BLaER1 treated with 17β-estradiol and CSF1 and Interleukin-3, amounts not matched to agents 10 nM and 100 nM (cell line): ENCODE results near the gene NUMB.

Experiments
- H3K27ac ChIP-seq, 11 experiments: shearing (Covaris generic); formaldehyde crosslinking; 2 replicates each; pipeline ENCODE4 v1.8.1; 2022
- H3K27me3 ChIP-seq, 11 experiments: shearing (Covaris generic); formaldehyde crosslinking; 2 replicates each; pipeline ENCODE4 v1.8.1; 2022
- H3K36me3 ChIP-seq, 11 experiments: shearing (Covaris generic); formaldehyde crosslinking; 2 replicates each; pipeline ENCODE4 v1.8.1; 2022
- H3K4me1 ChIP-seq, 10 experiments: shearing (Covaris generic); formaldehyde crosslinking; 2 replicates each; pipeline ENCODE4 v1.8.1; 2022
- H3K4me2 ChIP-seq, 11 experiments: shearing (Covaris generic); formaldehyde crosslinking; 2 replicates each; pipeline ENCODE4 v1.8.1; 2022
- H3K4me3 ChIP-seq, 10 experiments: shearing (Covaris generic); formaldehyde crosslinking; 2 replicates each; pipeline ENCODE4 v1.8.1; 2022
- H3K9ac ChIP-seq, 11 experiments: shearing (Covaris generic); formaldehyde crosslinking; 2 replicates each; pipeline ENCODE4 v1.8.1; 2022
- H3K9me3 ChIP-seq, 11 experiments: shearing (Covaris generic); formaldehyde crosslinking; replicated peaks in 1 of 11; 2 replicates each; pipeline ENCODE4 v1.8.1; 2022
- H4K20me1 ChIP-seq, 11 experiments: shearing (Covaris generic); formaldehyde crosslinking; 2 replicates each; pipeline ENCODE4 v1.8.1; 2022
- Cebpa-rat ChIP-seq, 11 experiments: shearing (Covaris generic); IDR thresholded peaks; 2 replicates each; pipeline ENCODE4 v1.8.1; 2022

Gene NUMB

DNA sequence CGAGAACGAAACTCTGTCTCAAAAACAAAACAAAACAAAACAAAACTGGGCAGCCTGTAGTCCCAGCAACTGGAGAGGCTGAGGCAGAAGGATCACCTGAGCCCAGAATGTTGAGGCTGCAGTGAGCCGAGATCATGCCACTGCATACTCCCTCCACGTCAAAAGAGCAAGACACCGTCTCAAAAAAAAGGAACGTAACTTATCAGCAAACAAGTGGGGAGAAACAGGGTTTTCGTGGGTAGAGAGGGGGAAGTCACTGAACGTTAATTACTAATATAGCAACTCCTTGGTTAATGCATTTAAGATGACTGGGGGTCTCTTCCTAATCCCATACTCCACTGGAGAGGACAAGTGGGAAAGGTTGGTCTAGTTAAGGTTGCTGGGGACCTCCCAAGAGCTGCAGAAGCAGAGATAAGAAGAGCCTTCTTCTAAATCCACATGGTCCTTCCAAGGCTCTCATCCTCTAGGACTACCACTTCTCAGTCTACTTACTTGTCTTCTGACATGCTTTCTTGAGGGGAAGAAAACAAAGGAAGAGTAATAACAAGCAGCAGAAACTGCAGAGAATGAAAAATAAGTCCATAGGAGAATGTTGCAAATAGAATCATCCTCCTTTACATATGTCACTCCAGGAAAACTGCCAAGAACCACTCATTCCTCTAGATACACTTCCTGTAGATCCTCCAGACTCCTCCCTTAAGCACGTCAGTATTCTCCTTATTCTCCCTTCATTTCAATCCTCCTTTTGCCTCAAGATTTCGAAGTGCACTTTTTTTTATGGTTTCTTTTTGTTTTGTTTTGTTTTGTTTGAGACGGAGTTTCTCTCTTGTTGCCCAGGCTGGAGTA is 5.8 kb downstream of the NUMB start:
- Histone ChIP-seq H3K9me3 (no peaks in the 10 kb centered on the region), H3K4me2 (peak overlapping the region; percentile 26 to 99 (median 56); a peak in 21 of 22 replicates), H3K4me1 (peaks cover 32 to 66% (median 47%) of the 10 kb centered on the region in 10 experiments), H4K20me1 (peaks cover 45 to 99% (median 92%) of the 10 kb centered on the region in 11 experiments), H3K27me3 (no peaks in the 10 kb centered on the region), H3K4me3 (peak overlapping the region in 2 of 10 experiments; percentile 9 to 20; a peak in 2 of 20 replicates), H3K36me3 (peaks cover 0 to 46% (median 24%) of the 10 kb centered on the region in 11 experiments; a peak in 16 of 22 replicates), H3K9ac (peak overlapping the region in 2 of 11 experiments; percentile 26 to 40; a peak in 3 of 22 replicates), H3K27ac (peak overlapping the region in 7 of 11 experiments; percentile 9 to 38 (median 17); a peak in 7 of 22 replicates)
- TF ChIP-seq Cebpa-rat (IDR thresholded peaks at IDR 0.05) = no peak

DNA sequence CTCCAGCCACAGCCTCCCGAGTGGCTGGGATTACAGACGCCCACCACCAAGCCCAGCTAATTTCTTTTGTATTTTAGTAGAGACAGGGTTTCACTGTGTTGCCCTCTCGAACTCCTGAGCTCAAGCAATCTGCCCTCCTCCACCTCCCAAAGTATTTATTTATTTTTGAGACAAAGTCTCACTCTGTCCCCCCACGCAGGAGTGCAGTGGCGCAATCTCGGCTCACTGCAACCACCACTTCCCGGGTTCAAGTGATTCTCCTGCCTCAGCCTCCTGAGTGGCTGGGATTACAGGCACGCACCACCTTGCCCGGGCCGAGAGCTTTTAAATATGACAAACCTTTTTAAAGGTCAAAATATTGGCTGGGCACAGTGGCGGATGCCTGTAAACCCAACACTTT is 14.6 kb downstream of the NUMB start:
- H3K9me3 ChIP-seq = no peaks in the 10 kb centered on the region
- H4K20me1 ChIP-seq = peaks cover 44 to 100% (median 98%) of the 10 kb centered on the region in 11 experiments
- no peak overlapping the region for H3K27ac ChIP-seq
- no peaks in the 10 kb centered on the region for H3K27me3 ChIP-seq
- no peak for TF ChIP-seq Cebpa-rat (IDR thresholded peaks at IDR 0.05)
- peaks cover 0 to 29% (median 5%) of the 10 kb centered on the region in 10 experiments; a peak in 7 of 20 replicates for H3K4me1 ChIP-seq
- H3K9ac ChIP-seq = no peak overlapping the region
- H3K4me2 ChIP-seq = no peak overlapping the region
- no peak overlapping the region for H3K4me3 ChIP-seq
- peaks cover 0 to 87% (median 6%) of the 10 kb centered on the region in 11 experiments; a peak in 11 of 22 replicates for H3K36me3 ChIP-seq

DNA sequence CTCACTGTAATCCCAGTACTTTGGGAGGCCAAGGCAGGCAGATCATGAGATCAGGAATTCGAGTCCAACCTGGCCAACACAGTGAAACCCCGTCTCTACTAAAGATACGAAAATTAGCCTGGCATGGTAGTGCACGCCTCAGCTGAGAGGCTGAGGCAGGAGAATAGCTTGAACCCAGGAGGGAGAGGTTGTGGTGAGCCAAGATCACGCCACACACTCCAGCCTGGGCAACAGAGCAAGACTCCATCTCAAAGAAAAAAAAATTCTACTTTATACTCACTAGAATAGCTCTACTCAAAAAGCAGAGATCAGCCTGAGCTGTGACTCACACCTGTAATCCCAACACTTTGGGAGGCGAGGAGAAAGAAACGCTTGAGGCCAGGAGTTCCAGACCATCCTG is 17.1 kb downstream of the NUMB start:
- Histone ChIP-seq H3K4me3 (no peak overlapping the region), H3K4me2 (peak overlapping the region in 3 of 11 experiments; percentile 9 to 18 (median 10); a peak in 1 of 22 replicates), H3K27ac (no peak overlapping the region), H4K20me1 (peaks cover 43 to 100% (median 97%) of the 10 kb centered on the region in 11 experiments), H3K36me3 (peaks cover 0 to 83% (median 11%) of the 10 kb centered on the region in 11 experiments; a peak in 13 of 22 replicates), H3K9me3 (no peaks in the 10 kb centered on the region; a peak in 2 of 22 replicates), H3K9ac (no peak overlapping the region), H3K27me3 (no peaks in the 10 kb centered on the region), H3K4me1 (peaks cover 0 to 29% (median 5%) of the 10 kb centered on the region in 10 experiments; a peak in 7 of 20 replicates)
- no peak for TF ChIP-seq Cebpa-rat (IDR thresholded peaks at IDR 0.05)

DNA sequence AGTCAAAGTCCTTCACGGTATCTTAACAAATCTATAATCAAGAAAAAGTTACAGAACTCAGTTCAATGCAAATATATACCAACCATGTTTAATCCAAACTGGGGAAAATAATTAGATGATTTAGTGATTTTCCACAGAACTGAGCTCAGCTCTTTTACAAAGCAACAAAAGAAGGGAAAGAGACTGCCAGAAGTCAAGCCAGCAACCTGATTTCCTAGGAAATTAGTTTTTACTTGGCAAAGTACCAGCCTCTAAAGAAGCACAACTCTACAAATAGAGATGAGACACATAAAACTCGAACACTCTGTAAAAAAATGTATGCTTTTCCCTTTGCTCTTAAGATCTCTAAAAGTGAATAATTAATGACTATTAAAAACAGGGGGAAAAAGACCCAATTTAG is 19.4 kb downstream of the NUMB start:
- Histone ChIP-seq H3K4me3 (no peak overlapping the region), H3K9me3 (no peaks in the 10 kb centered on the region; a peak in 2 of 22 replicates), H3K4me1 (peaks cover 0 to 31% (median 5%) of the 10 kb centered on the region in 10 experiments; a peak in 7 of 20 replicates), H3K27me3 (no peaks in the 10 kb centered on the region), H3K9ac (no peak overlapping the region), H4K20me1 (peaks cover 37 to 100% (median 97%) of the 10 kb centered on the region in 11 experiments), H3K4me2 (no peak overlapping the region), H3K36me3 (peaks cover 0 to 81% (median 11%) of the 10 kb centered on the region in 11 experiments; a peak in 13 of 22 replicates), H3K27ac (no peak overlapping the region)
- no peak for TF ChIP-seq Cebpa-rat (IDR thresholded peaks at IDR 0.05)

DNA sequence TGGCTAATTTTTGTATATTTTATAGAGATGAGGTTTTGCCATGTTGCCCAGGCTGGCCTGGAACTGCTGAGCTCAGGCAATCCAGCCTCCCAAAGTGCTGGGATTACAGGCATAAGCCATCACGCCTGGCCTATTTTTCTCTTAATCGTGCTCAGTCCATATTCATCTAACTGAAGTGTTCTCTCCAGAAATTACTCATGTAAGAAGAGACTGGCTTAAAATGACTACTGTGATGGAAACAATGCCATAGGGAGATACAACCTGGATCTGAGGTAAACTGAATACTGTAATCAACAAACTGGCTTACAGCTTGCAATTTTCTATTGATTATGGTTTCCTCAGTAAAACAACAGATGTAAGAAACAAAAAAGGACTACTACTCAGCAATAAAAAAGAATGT is 21.1 kb downstream of the NUMB start:
- Histone ChIP-seq H3K36me3 (peaks cover 0 to 74% (median 10%) of the 10 kb centered on the region in 11 experiments; a peak in 12 of 22 replicates), H4K20me1 (peaks cover 30 to 100% (median 97%) of the 10 kb centered on the region in 11 experiments), H3K4me3 (no peak overlapping the region), H3K4me2 (no peak overlapping the region), H3K4me1 (peaks cover 0 to 41% (median 5%) of the 10 kb centered on the region in 10 experiments; a peak in 7 of 20 replicates), H3K27me3 (no peaks in the 10 kb centered on the region), H3K9me3 (no peaks in the 10 kb centered on the region; a peak in 2 of 22 replicates), H3K27ac (no peak overlapping the region), H3K9ac (no peak overlapping the region)
- no peak for TF ChIP-seq Cebpa-rat (IDR thresholded peaks at IDR 0.05)

DNA sequence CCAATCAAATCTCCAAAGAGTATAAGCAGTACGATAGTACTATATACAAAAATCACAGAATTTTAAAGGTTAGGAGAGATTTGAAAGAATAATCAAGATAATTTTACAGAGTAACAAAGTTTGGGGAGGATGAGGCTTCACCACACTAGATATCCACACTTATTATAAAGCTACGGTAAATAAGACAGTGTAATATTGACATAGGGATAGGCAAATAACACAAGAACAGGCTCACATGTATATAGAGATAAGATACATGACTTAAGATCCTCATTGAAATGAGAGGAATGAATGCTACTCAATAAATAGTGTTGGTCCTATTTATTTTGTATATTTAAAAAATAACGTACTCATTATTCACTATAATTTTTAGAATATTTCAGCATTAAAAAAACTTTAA is 26.2 kb downstream of the NUMB start:
- Histone ChIP-seq H3K9ac (no peak overlapping the region), H4K20me1 (peaks cover 25 to 100% (median 98%) of the 10 kb centered on the region in 11 experiments), H3K27me3 (no peaks in the 10 kb centered on the region), H3K4me1 (peaks cover 0 to 51% (median 6%) of the 10 kb centered on the region in 10 experiments; a peak in 13 of 20 replicates), H3K9me3 (no peaks in the 10 kb centered on the region; a peak in 2 of 22 replicates), H3K4me3 (no peak overlapping the region), H3K27ac (no peak overlapping the region), H3K4me2 (no peak overlapping the region), H3K36me3 (peaks cover 0 to 82% (median 4%) of the 10 kb centered on the region in 11 experiments; a peak in 12 of 22 replicates)
- no peak for TF ChIP-seq Cebpa-rat (IDR thresholded peaks at IDR 0.05)

DNA sequence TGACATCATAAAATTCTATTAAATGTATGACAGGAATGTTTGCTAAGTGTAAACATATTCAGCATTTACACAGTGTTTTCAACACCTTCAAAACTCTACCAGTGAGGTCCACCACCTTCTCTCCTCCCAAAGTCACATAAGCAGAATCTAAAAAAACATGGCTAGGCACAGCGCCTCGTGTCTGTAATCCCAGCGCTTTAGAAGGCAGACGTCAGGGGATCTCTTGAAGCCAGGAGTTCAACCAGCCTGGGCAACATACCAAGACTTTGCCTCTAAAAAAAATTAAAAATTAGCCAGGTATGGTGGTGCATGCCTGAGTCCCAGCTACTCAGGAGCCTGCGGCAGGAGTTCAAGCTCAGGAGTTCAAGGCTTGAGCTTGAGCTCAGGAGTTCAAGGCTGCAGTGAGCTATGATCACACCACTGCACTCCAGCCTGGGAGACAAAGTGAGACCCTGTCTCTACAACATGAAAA is 30.0 kb downstream of the NUMB start:
- no peaks in the 10 kb centered on the region for H3K9me3 ChIP-seq
- peak overlapping the region in 1 of 11 experiments; percentile 15; a peak in 2 of 22 replicates for H3K27ac ChIP-seq
- H3K9ac ChIP-seq = no peak overlapping the region
- H4K20me1 ChIP-seq = peaks cover 14 to 100% (median 83%) of the 10 kb centered on the region in 11 experiments
- H3K4me2 ChIP-seq = peak overlapping the region in 2 of 11 experiments; percentile 42 to 84; a peak in 5 of 22 replicates
- no peak overlapping the region for H3K4me3 ChIP-seq
- no peak for TF ChIP-seq Cebpa-rat (IDR thresholded peaks at IDR 0.05)
- H3K4me1 ChIP-seq = peaks cover 9 to 72% (median 31%) of the 10 kb centered on the region in 10 experiments
- no peaks in the 10 kb centered on the region for H3K27me3 ChIP-seq
- H3K36me3 ChIP-seq = peaks cover 0 to 69% (median 14%) of the 10 kb centered on the region in 11 experiments; a peak in 16 of 22 replicates

DNA sequence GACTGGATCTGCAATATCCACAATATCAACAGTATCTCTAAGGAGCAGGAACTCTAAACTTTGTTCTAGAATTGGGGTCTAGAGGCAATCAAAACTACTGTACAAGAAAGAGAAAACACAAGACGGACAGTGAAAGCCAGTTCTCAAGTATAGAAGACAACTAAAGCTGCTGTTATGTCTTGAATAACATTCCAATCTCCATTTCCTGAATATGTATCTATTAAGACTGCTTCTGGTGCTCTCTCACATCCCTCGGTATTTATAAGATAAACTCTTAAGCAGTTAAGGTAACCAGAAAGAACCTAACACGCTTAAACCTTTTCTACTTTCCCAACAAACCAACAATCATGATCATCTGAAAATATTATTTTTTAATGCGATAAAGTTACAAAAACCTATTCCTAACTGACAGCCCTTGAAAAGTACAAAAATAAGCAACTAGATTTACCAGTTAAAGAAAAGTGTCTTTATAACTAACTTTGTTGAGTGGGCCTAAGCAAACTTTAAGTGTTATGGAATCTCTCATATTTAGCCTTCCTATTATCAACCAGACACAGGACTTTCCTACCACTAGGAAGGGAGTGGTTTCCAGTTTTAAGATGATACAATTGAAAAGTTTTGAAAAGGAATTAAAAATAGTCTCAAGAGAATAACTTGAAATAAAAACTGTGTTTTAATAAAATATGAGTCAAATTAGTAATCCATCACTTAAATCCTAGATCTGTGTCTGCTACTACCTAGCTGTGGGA is 30.7 kb downstream of the NUMB start:
- Histone ChIP-seq H3K27me3 (no peaks in the 10 kb centered on the region), H3K9ac (0 out of 22 replicates have a peak overlapping the region, but pooled peaks of 1 of the 11 experiments have one; percentile 16), H3K27ac (peak overlapping the region in 4 of 11 experiments; percentile 25 to 55 (median 37); a peak in 4 of 22 replicates), H3K4me1 (peaks cover 9 to 72% (median 32%) of the 10 kb centered on the region in 10 experiments), H3K9me3 (no peaks in the 10 kb centered on the region), H3K4me2 (peak overlapping the region in 5 of 11 experiments; percentile 22 to 84 (median 40); a peak in 8 of 22 replicates), H4K20me1 (peaks cover 11 to 100% (median 80%) of the 10 kb centered on the region in 11 experiments), H3K36me3 (peaks cover 0 to 74% (median 21%) of the 10 kb centered on the region in 11 experiments; a peak in 16 of 22 replicates), H3K4me3 (no peak overlapping the region)
- TF ChIP-seq Cebpa-rat (IDR thresholded peaks at IDR 0.05) = no peak
